K562 (cell line): ENCODE measurements around the gene RHEX. TPM values are rescaled to one million over a fixed set of nuclear protein-coding genes. Genes with fewer than 3 reads are reported as not detected.
"Not testable (repeated sequence)": the region's sequence is repeated elsewhere in the genome, so short reads cannot be mapped to it uniquely, and the experiment has no call there.

Experiments used
- ATAC-seq: fragments of 200-7000 bp; cut with Tn5 transposase; 3 replicates; pipeline ENCODE4 v1.9.1; 2020; ENCODE audit warnings: moderate library complexity
- BruUV-seq: library from RNA; stranded (reverse); fragments of 400-500 nt; replicated peaks from 2 replicates; lab custom pipeline; 2021; lab: Mats Ljungman, UMichigan
- CTCF ChIA-PET: fragments of 300-600 bp; formaldehyde crosslinking; extraction: SDS; loops from one replicate; lab custom pipeline; 2021; ENCODE audit warnings: low intra/inter-chr PET ratio; lab: Yijun Ruan, JAX
- POLR2A ChIA-PET: fragments of 300-600, 350-650 bp; sonication (Branson Sonifier 250); formaldehyde crosslinking; extraction: SDS; loops from one replicate; lab custom pipeline; 2021; ENCODE audit warnings: antibody characterized with exemption, inconsistent platforms; lab: Yijun Ruan, JAX
- DNase-seq, 4 experiments: peaks; one replicate each; pipeline versions ENCODE4 v3.0.0 to v3.0.0-alpha.2; 2011 to 2018; ENCODE audit warnings: low spot score in 3 of 4, mixed read lengths in 3 of 4; ENCODE audit errors: extremely low read depth in 1 of 4
- FAIRE-seq: peaks from 2 replicates; lab custom pipeline; 2011; peaks lifted over from hg19 to GRCh38; lab: Jason Lieb, UNC
- H2AFZ ChIP-seq: 2 replicates; pipeline ENCODE4 v1.6.0; 2011; ENCODE audit warnings: low read depth, low read length, control low read depth, inconsistent platforms
- H3K27ac ChIP-seq: fragments of 200-600 bp; 3 replicates; pipeline ENCODE4 v1.8.0; 2011; ENCODE audit warnings: low read depth, mild to moderate bottlenecking, control low read depth, inconsistent platforms, low read length, moderate library complexity, mixed read lengths; ENCODE audit errors: extremely low read depth
- H3K27me3 ChIP-seq, 2 experiments: fragments of 300-600 bp in 1 of 2; 2 replicates in 1 of 2; 3 replicates in 1 of 2; pipeline versions ENCODE4 v1.6.0 to v1.8.0; 2011; ENCODE audit warnings: inconsistent platforms in 2 of 2, low read length in 2 of 2, mild to moderate bottlenecking in 1 of 2, mixed read lengths in 1 of 2, moderate library complexity in 1 of 2; ENCODE audit not compliant: control insufficient read depth in 2 of 2, insufficient read depth in 2 of 2
- H3K36me3 ChIP-seq: fragments of 300-600 bp; 3 replicates; pipeline ENCODE4 v1.8.0; 2011; ENCODE audit warnings: mild to moderate bottlenecking, low read length, inconsistent platforms; ENCODE audit not compliant: control insufficient read depth, insufficient read depth
- H3K4me1 ChIP-seq, 2 experiments: fragments of 200-600 bp in 1 of 2; replicated peaks in 1 of 2; 2 replicates in 1 of 2; 3 replicates in 1 of 2; pipeline versions ENCODE4 v1.5.1 to v1.8.0; 2011; ENCODE audit warnings: inconsistent platforms in 2 of 2, low read length in 2 of 2, mild to moderate bottlenecking in 1 of 2, mixed read lengths in 1 of 2, moderate library complexity in 1 of 2; ENCODE audit not compliant: control insufficient read depth in 2 of 2, insufficient read depth in 2 of 2
- H3K4me2 ChIP-seq: 2 replicates; pipeline ENCODE4 v1.6.1; 2011; ENCODE audit warnings: low read length, control low read depth, inconsistent platforms, mixed read lengths; ENCODE audit not compliant: insufficient read depth
- H3K4me3 ChIP-seq: fragments of 200-600 bp; sonication (generic), shearing (Covaris generic); 2 replicates; pipeline ENCODE4 v1.5.1; 2016; ENCODE audit warnings: control low read depth, inconsistent platforms
- H3K79me2 ChIP-seq: fragments of 200-600 bp; 3 replicates; pipeline ENCODE4 v1.8.0; 2011; ENCODE audit warnings: low read length, inconsistent platforms; ENCODE audit not compliant: control insufficient read depth, insufficient read depth
- H3K9ac ChIP-seq, 2 experiments: 2 replicates each; pipeline versions ENCODE4 v1.6.0 to v1.6.1; 2011; ENCODE audit warnings: low read depth in 2 of 2, low read length in 2 of 2, control low read depth in 1 of 2, inconsistent platforms in 1 of 2, mild to moderate bottlenecking in 1 of 2, mixed read lengths in 1 of 2; ENCODE audit not compliant: insufficient read depth in 1 of 2
- H3K9me1 ChIP-seq: one replicate; pipeline ENCODE4 v1.6.0; 2011; ENCODE audit warnings: inconsistent platforms, mild to moderate bottlenecking, low read length, moderate library complexity; ENCODE audit not compliant: control insufficient read depth, insufficient read depth
- H3K9me3 ChIP-seq: replicated peaks from 2 replicates; pipeline ENCODE4 v1.5.1; 2011; ENCODE audit warnings: low read depth, low read length, inconsistent platforms; ENCODE audit not compliant: control insufficient read depth, insufficient read depth
- H4K20me1 ChIP-seq: replicated peaks from 2 replicates; pipeline ENCODE4 v1.6.1; 2011; ENCODE audit warnings: low read length, inconsistent platforms, mixed read lengths; ENCODE audit not compliant: control insufficient read depth, insufficient read depth
- CEBPG ChIP-seq, 3 experiments: fragments of 200-800 bp in 1 of 3; sonication (Bioruptor generic) in 1 of 3; sonication (generic) in 1 of 3; formaldehyde crosslinking in 1 of 3; IDR thresholded peaks in 2 of 3; conservative IDR thresholded peaks in 1 of 3; 2 replicates each; pipeline versions ENCODE4 v1.6.1 to v1.8.0; 2016 to 2022; ENCODE audit warnings: missing compliant biosample characterization in 2 of 3, missing genetic modification characterization in 2 of 3, mild to moderate bottlenecking in 1 of 3, missing genetic modification reagents in 1 of 3
- EHMT2 ChIP-seq: fragments of 450-650 bp; IDR thresholded peaks from 2 replicates; pipeline ENCODE4 v1.6.1; 2018; ENCODE audit warnings: antibody characterized with exemption
- EP400 ChIP-seq: fragments of 450-650 bp; IDR thresholded peaks from 2 replicates; pipeline ENCODE4 v1.6.1; 2017; ENCODE audit warnings: antibody characterized with exemption, mild to moderate bottlenecking, moderate library complexity
- ETV1 ChIP-seq: fragments of 450-650 bp; conservative IDR thresholded peaks from 2 replicates; pipeline ENCODE4 v1.6.1; 2016; ENCODE audit warnings: missing genetic modification characterization, control low read depth, low read depth, missing compliant biosample characterization
- MXD1 ChIP-seq: fragments of 250-450 bp; sonication (Bioruptor Pico); IDR thresholded peaks from 2 replicates; pipeline ENCODE4 v1.8.0; 2021; ENCODE audit warnings: borderline replicate concordance, mild to moderate bottlenecking, moderate library complexity; ENCODE audit not compliant: poor library complexity, severe bottlenecking
- NCOA1 ChIP-seq: fragments of 450-650 bp; IDR thresholded peaks from 2 replicates; pipeline ENCODE4 v1.6.1; 2016; ENCODE audit warnings: low read depth
- PTTG1 ChIP-seq: fragments of 450-650 bp; IDR thresholded peaks from 2 replicates; pipeline ENCODE4 v1.6.1; 2016; ENCODE audit warnings: low read depth, mild to moderate bottlenecking, missing genetic modification characterization, missing compliant biosample characterization
- SMC3 ChIP-seq: conservative IDR thresholded peaks from 2 replicates; pipeline ENCODE4 v1.6.1; 2011; ENCODE audit warnings: low read depth, low read length, improper control_type of control experiment; ENCODE audit not compliant: insufficient read depth
- SRSF1 ChIP-seq: fragments of 200-400 bp; formaldehyde crosslinking; IDR thresholded peaks from 2 replicates; pipeline ENCODE4 v1.6.1; 2017; ENCODE audit warnings: mild to moderate bottlenecking, low read depth, low read length, moderate library complexity
- TGIF2 ChIP-seq: sonication (generic); formaldehyde crosslinking; IDR thresholded peaks from 2 replicates; pipeline ENCODE4 v1.8.1; 2022; ENCODE audit warnings: mild to moderate bottlenecking, missing genetic modification reagents, moderate library complexity
- U2AF2 ChIP-seq: fragments of 200-400 bp; formaldehyde crosslinking; optimal IDR thresholded peaks from 2 replicates; pipeline ENCODE3; 2017; ENCODE audit warnings: low read depth, mild to moderate bottlenecking, low read length
- ZNF124 ChIP-seq: sonication (generic); formaldehyde crosslinking; IDR thresholded peaks from 2 replicates; pipeline ENCODE4 v1.8.1; 2022; ENCODE audit warnings: missing genetic modification reagents
- ZNF644 ChIP-seq: fragments of 200-800 bp; sonication (Bioruptor generic); IDR thresholded peaks from 2 replicates; pipeline ENCODE4 v1.6.1; 2016; ENCODE audit warnings: low read depth, missing genetic modification characterization, missing compliant biosample characterization
- WGBS: fragments of 100-300 bp; shearing (Covaris generic); methylation state at CpG from one replicate; pipeline ENCODE4 v1.1.6; 2016; ENCODE audit warnings: low coverage, mixed read lengths; ENCODE audit not compliant: insufficient coverage; ENCODE audit errors: missing lambda C conversion rate; 5-methylcytosine and 5-hydroxymethylcytosine counted together
- in situ Hi-C: fragments of 300-500 bp; cut with MboI; formaldehyde crosslinking; loops from 4 replicates; pipeline ENCODE4 v1.15.0; 2018; ENCODE audit warnings: inconsistent platforms, mixed read lengths
- intact Hi-C: fragments of 100-400 bp; cut with micrococcal nuclease; formaldehyde crosslinking; loops from 2 replicates; pipeline ENCODE4 v1.14.2; 2022
- polyA plus RNA-seq, 8 experiments: library from polyadenylated mRNA; depleted of rRNA in 4 of 8; stranded (reverse) in 5 of 8; unstranded in 3 of 8; fragments of >200 nt; fragmentation: Nextera tagmentation in 2 of 8; fragmentation: Illumina TruSeq in 1 of 8; extraction: Ambion mirVana in 2 of 8; extraction: Trizol in 1 of 8; gene quantifications; 2 replicates each; pipeline versions ENCODE4 v1.2.1 to v1.2.3, GENCODE V29; 2011 to 2014; ENCODE audit warnings: inconsistent platforms in 1 of 8, missing spikeins in 1 of 8
- total RNA-seq, 7 experiments: library from RNA; depleted of rRNA in 6 of 7; stranded (reverse); fragments of >200 nt in 6 of 7; fragmentation: Illumina TruSeq in 2 of 7; extraction: Trizol in 2 of 7; gene quantifications; 2 replicates each; pipeline versions ENCODE4 v1.2.1 to v1.2.3, GENCODE V29; 2011 to 2021; ENCODE audit warnings: low replicate concordance in 1 of 7
- TF ChIP-seq, protein P1 (sequence below), 2 experiments: fragments of 450-650 bp; IDR thresholded peaks; 2 replicates each; pipeline ENCODE4 v1.6.1; 2016

RHEX gene
- total and polyA plus RNA-seq, 9 of the 15 experiments (the other 6 are each of a cell fraction or from before 2014, with no cell fraction given): not detected

- no peaks in the 10 kb centered on the region for H3K9me1 ChIP-seq
- no peaks in the 10 kb centered on the region for H3K79me2 ChIP-seq
- no peak for ATAC-seq
- no peaks in the 10 kb centered on the region for H3K9me3 ChIP-seq
- WGBS: under 1% methylated on average over 6 of the region's 6 CpGs
- peaks cover 32 to 51% of the 10 kb centered on the region in 2 experiments for H3K27me3 ChIP-seq
- H3K9ac ChIP-seq: no peak overlapping the region
- H3K4me2 ChIP-seq: no peak overlapping the region
- ChIA-PET POLR2A (no interaction called here), CTCF (no interaction called here)
- H3K36me3 ChIP-seq: no peaks in the 10 kb centered on the region
- no peak overlapping the region for H2AFZ ChIP-seq
- in situ Hi-C loops (no loop called here), intact Hi-C loops (no loop called here)
- no peak overlapping the region for H3K4me3 ChIP-seq
- no peak for TF ChIP-seq SRSF1
- no peak for TF ChIP-seq EP400
- TF ChIP-seq CEBPG (CRISPR knock-in tag; IDR thresholded peaks at IDR 0.05): no peak
- no peak for TF ChIP-seq CEBPG (tag; conservative IDR thresholded peaks at IDR 0.05 in 1 of 2, IDR thresholded peaks at IDR 0.05 in 1 of 2)
- no peak for TF ChIP-seq PTTG1 (tag)
- TF ChIP-seq MXD1 (CRISPR knock-in tag): no peak
- no peak for TF ChIP-seq ETV1 (tag)
- no peak for TF ChIP-seq NCOA1
- no peak for TF ChIP-seq ZNF644 (tag)
- no peak for TF ChIP-seq U2AF2
- no peak for TF ChIP-seq SMC3
- no peak for TF ChIP-seq ZNF124 (CRISPR knock-in tag)
- no peak for TF ChIP-seq EHMT2
- no peak for TF ChIP-seq TGIF2 (CRISPR knock-in tag)
- TF ChIP-seq, protein P1, sequence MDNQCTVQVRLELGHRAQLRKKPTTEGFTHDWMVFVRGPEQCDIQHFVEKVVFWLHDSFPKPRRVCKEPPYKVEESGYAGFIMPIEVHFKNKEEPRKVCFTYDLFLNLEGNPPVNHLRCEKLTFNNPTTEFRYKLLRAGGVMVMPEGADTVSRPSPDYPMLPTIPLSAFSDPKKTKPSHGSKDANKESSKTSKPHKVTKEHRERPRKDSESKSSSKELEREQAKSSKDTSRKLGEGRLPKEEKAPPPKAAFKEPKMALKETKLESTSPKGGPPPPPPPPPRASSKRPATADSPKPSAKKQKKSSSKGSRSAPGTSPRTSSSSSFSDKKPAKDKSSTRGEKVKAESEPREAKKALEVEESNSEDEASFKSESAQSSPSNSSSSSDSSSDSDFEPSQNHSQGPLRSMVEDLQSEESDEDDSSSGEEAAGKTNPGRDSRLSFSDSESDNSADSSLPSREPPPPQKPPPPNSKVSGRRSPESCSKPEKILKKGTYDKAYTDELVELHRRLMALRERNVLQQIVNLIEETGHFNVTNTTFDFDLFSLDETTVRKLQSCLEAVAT (IDR thresholded peaks at IDR 0.05): no peak
- H3K4me1 ChIP-seq: no peaks in the 10 kb centered on the region
- DNase-seq: no peak
- H4K20me1 ChIP-seq: no peaks in the 10 kb centered on the region
- no peak for FAIRE-seq
- no peak overlapping the region for H3K27ac ChIP-seq
- no TSS peak for BruUV-seq
These were observed 2.2 kb upstream of the RHEX start for GRCh38 chr1:206050655-206051235.

- H3K27ac ChIP-seq, H2AFZ ChIP-seq, in situ Hi-C loops, H3K4me1 ChIP-seq, H3K36me3 ChIP-seq, CTCF ChIA-PET, DNase-seq, intact Hi-C loops, ATAC-seq, FAIRE-seq, H3K9me1 ChIP-seq, H3K4me2 ChIP-seq, H3K4me3 ChIP-seq, BruUV-seq, H4K20me1 ChIP-seq, H3K9me3 ChIP-seq, H3K79me2 ChIP-seq, H3K9ac ChIP-seq: not testable (repeated sequence)
- 2% methylated on average over 3 of the region's 8 CpGs for WGBS
- POLR2A ChIA-PET: interaction anchor here (0.9 to 1.1 kb wide), 2 partner anchors 14 to 18 kb away, joined by 3 read pairs; no protein-coding TSS in a partner anchor
- peaks cover 36 to 54% of the 10 kb centered on the region in 2 experiments for H3K27me3 ChIP-seq
These were observed 625 bp upstream of the RHEX start for GRCh38 chr1:206052231-206052865.
